HG03045 (cell line): ENCODE results near the gene RNF215.

Experiments
- ATAC-seq: cut with Tn5 transposase; IDR thresholded peaks from one replicate; pipeline ENCODE4 v1.9.1; 2021; ENCODE audit warnings: mild to moderate bottlenecking, moderate library complexity; ENCODE audit not compliant: unreplicated experiment

The RNF215 gene

GRCh38 chr22:30397656-30398635 is 10.7 kb upstream of the RNF215 start:
- no peak for ATAC-seq

- no peak for ATAC-seq
Measured at GRCh38 chr22:30396871-30397655, 9.9 kb upstream of the RNF215 start, which contains the start of gene SEC14L2. Gene SEC14L2, plus strand, starts transcription at chr22:30397018. Its CDS starts 99 bp downstream, at chr22:30397117.

- no peak for ATAC-seq
Measured at GRCh38 chr22:30393885-30394284, 6.7 kb upstream of the RNF215 start.

GRCh38 chr22:30393322-30393680 is 6.1 kb upstream of the RNF215 start:
- ATAC-seq = no peak

- no peak for ATAC-seq
Measured at GRCh38 chr22:30392661-30393321, 5.6 kb upstream of the RNF215 start.

GRCh38 chr22:30390974-30391691 is 3.9 kb upstream of the RNF215 start:
- ATAC-seq = no peak

- ATAC-seq = no peak
Measured at GRCh38 chr22:30386608-30386959, 627 bp downstream of the RNF215 start.

GRCh38 chr22:30385942-30386341 is 1.3 kb downstream of the RNF215 start:
- ATAC-seq = no peak

- no peak for ATAC-seq
Measured at GRCh38 chr22:30383061-30383460, 4.2 kb downstream of the RNF215 start.

- ATAC-seq = no peak
Measured at GRCh38 chr22:30382340-30382739, 4.9 kb downstream of the RNF215 start.

- ATAC-seq = no peak
Measured at GRCh38 chr22:30381264-30381663, 5.9 kb downstream of the RNF215 start.

GRCh38 chr22:30380011-30380410 is 7.2 kb downstream of the RNF215 start:
- ATAC-seq = no peak

GRCh38 chr22:30375312-30375849 is 11.8 kb downstream of the RNF215 start:
- ATAC-seq = no peak

GRCh38 chr22:30373331-30374325 is 13.6 kb downstream of the RNF215 start:
- ATAC-seq = no peak

- no peak for ATAC-seq
Measured at GRCh38 chr22:30372915-30373314, 14.3 kb downstream of the RNF215 start.

GRCh38 chr22:30371981-30372380 is 15.2 kb downstream of the RNF215 start:
- ATAC-seq = no peak

GRCh38 chr22:30371321-30371720 is 15.9 kb downstream of the RNF215 start:
- ATAC-seq = no peak

GRCh38 chr22:30370641-30371230 is 16.5 kb downstream of the RNF215 start:
- no peak for ATAC-seq

GRCh38 chr22:30368420-30368819 is 18.8 kb downstream of the RNF215 start:
- no peak for ATAC-seq
